SU-DHL-6 (cell line): ENCODE results near the gene FNDC7.

Source experiments
- H2AFZ ChIP-seq: fragments of 200-600 bp; sonication (generic); 2 replicates; pipeline ENCODE4 v1.6.1; 2014; ENCODE audit warnings: low read depth, mild to moderate bottlenecking, moderate library complexity, mixed read lengths, antibody characterized with exemption, low read length; ENCODE audit not compliant: severe bottlenecking
- H3F3A ChIP-seq: fragments of 200-600 bp; shearing (Covaris generic); 2 replicates; pipeline ENCODE4 v1.6.0; 2016; ENCODE audit warnings: antibody characterized with exemption, mild to moderate bottlenecking; ENCODE audit not compliant: insufficient read depth
- H3K27ac ChIP-seq: fragments of 200-600 bp; sonication (generic); 2 replicates; pipeline ENCODE4 v1.5.1; 2016; ENCODE audit warnings: low read depth, mild to moderate bottlenecking, low read length, moderate library complexity, mixed read lengths
- H3K27me3 ChIP-seq: fragments of 200-600 bp; sonication (generic), shearing (Covaris generic); 2 replicates; pipeline ENCODE4 v1.6.0; 2014; ENCODE audit warnings: mild to moderate bottlenecking, low read length
- H3K36me3 ChIP-seq: fragments of 200-600 bp; sonication (generic); 2 replicates; pipeline ENCODE4 v1.6.1; 2014; ENCODE audit warnings: mild to moderate bottlenecking, low read length, mixed read lengths
- H3K4me2 ChIP-seq: fragments of 300-600, 200-600 bp; shearing (Covaris generic), sonication (generic); 2 replicates; pipeline ENCODE4 v1.6.0; 2014; ENCODE audit warnings: low read length, low read depth, mild to moderate bottlenecking; ENCODE audit not compliant: poor library complexity, severe bottlenecking
- H3K4me3 ChIP-seq: fragments of 200-600 bp; sonication (generic); 2 replicates; pipeline ENCODE4 v1.5.1; 2014; ENCODE audit warnings: antibody characterized with exemption, low read length, mild to moderate bottlenecking, mixed read lengths; ENCODE audit not compliant: insufficient read depth, poor library complexity, severe bottlenecking
- H3K79me2 ChIP-seq: fragments of 200-600 bp; sonication (generic); 2 replicates; pipeline ENCODE4 v1.6.1; 2014; ENCODE audit warnings: mild to moderate bottlenecking, low read length, moderate library complexity; ENCODE audit not compliant: insufficient read depth
- H3K9ac ChIP-seq: fragments of 200-600 bp; sonication (generic); 2 replicates; pipeline ENCODE4 v1.7.0; 2014; ENCODE audit warnings: mild to moderate bottlenecking, low read length
- H3K9me2 ChIP-seq: fragments of 200-600 bp; sonication (generic); replicated peaks from 2 replicates; pipeline ENCODE4 v1.6.1; 2014; ENCODE audit warnings: low read length; ENCODE audit not compliant: insufficient read depth
- H3K9me3 ChIP-seq: fragments of 200-600 bp; sonication (generic); 2 replicates; pipeline ENCODE4 v1.6.1; 2014; ENCODE audit warnings: low read length, mixed read lengths; ENCODE audit not compliant: insufficient read depth
- H4K20me1 ChIP-seq: fragments of 200-600 bp; sonication (generic); 2 replicates; pipeline ENCODE4 v1.6.1; 2014; ENCODE audit warnings: low read depth, mild to moderate bottlenecking, antibody characterized with exemption, low read length, moderate library complexity, mixed read lengths
- EZH2phosphoT487 ChIP-seq: fragments of 200-600 bp; sonication (generic), shearing (Covaris generic); conservative IDR thresholded peaks from 2 replicates; pipeline ENCODE4 v1.6.1; 2018; ENCODE audit warnings: mild to moderate bottlenecking, antibody characterized with exemption, low read length, moderate library complexity, mixed read lengths
- TF ChIP-seq, protein P1 (sequence below): fragments of 200-600 bp; sonication (generic); IDR thresholded peaks from one replicate; pipeline ENCODE4 v1.5.1; 2017; ENCODE audit warnings: antibody characterized with exemption, mild to moderate bottlenecking, low read length, moderate library complexity; ENCODE audit not compliant: insufficient read depth, poor library complexity, severe bottlenecking

The FNDC7 gene

DNA sequence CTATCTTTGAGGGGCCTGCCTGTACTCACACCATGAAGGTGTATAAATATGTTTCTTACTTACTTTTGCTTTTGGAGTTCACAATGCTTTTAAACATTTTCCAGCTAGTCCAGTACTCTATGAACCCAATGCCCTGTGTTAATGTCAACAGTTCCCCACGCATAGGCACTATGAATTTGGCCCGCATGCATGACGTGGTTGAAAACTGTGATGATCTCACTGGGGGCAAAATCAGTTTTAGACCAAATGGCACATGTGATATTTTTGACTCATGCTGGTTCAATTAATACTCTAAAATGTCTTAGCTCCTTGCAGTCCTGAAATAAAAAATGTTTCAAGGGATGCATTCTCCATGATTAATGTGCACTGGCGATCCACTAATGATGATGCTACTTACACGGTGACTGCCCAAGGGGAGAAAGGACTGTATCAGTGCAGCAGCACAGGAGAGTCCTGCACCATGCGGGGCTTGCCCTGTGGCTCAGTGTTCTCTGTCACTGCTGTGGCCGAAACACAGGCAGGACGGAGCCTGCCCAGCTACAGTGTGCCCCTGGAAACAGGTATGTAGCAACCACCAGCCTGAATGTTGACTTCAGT lies 15.7 kb downstream of the FNDC7 start:
- Histone ChIP-seq H3K79me2 (no peaks in the 10 kb centered on the region), H3K9me3 (no peaks in the 10 kb centered on the region), H3K4me2 (no peak overlapping the region), H3K27me3 (no peaks in the 10 kb centered on the region), H2AFZ (no peak overlapping the region), H3K9ac (no peak overlapping the region), H3K36me3 (no peaks in the 10 kb centered on the region), H3K27ac (no peak overlapping the region), H3K4me3 (no peak overlapping the region), H3K9me2 (no peaks in the 10 kb centered on the region), H4K20me1 (no peaks in the 10 kb centered on the region), H3F3A (no peaks in the 10 kb centered on the region)
- TF ChIP-seq, protein P1, sequence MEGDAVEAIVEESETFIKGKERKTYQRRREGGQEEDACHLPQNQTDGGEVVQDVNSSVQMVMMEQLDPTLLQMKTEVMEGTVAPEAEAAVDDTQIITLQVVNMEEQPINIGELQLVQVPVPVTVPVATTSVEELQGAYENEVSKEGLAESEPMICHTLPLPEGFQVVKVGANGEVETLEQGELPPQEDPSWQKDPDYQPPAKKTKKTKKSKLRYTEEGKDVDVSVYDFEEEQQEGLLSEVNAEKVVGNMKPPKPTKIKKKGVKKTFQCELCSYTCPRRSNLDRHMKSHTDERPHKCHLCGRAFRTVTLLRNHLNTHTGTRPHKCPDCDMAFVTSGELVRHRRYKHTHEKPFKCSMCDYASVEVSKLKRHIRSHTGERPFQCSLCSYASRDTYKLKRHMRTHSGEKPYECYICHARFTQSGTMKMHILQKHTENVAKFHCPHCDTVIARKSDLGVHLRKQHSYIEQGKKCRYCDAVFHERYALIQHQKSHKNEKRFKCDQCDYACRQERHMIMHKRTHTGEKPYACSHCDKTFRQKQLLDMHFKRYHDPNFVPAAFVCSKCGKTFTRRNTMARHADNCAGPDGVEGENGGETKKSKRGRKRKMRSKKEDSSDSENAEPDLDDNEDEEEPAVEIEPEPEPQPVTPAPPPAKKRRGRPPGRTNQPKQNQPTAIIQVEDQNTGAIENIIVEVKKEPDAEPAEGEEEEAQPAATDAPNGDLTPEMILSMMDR = no peak
- TF ChIP-seq EZH2phosphoT487 = no peak

DNA sequence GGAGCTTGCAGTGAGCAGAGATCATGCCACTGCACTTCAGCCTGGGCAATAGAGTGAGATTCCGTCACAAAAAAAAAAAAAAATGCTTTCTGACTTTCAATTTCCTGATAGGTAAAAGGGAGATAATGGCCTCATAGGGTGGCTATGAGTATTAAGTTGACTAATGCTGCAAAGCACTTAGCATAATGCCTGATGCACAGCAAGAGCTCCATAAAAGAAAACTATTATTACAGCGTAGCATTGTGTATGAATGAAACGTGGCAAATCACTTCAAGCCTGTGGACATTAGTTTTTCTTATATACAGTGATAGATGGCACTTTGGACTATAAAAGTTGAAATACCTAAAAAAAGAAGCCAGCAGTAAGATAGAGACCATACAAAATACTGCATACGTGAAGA lies 16.8 kb downstream of the FNDC7 start:
- Histone ChIP-seq H3F3A (no peaks in the 10 kb centered on the region), H3K9ac (no peak overlapping the region), H2AFZ (no peak overlapping the region), H3K79me2 (no peaks in the 10 kb centered on the region), H3K27ac (no peak overlapping the region), H3K4me3 (no peak overlapping the region), H3K9me3 (no peaks in the 10 kb centered on the region), H3K36me3 (no peaks in the 10 kb centered on the region), H3K27me3 (no peaks in the 10 kb centered on the region), H4K20me1 (no peaks in the 10 kb centered on the region), H3K9me2 (no peaks in the 10 kb centered on the region), H3K4me2 (no peak overlapping the region)
- TF ChIP-seq, protein P1 = no peak
- no peak for TF ChIP-seq EZH2phosphoT487

DNA sequence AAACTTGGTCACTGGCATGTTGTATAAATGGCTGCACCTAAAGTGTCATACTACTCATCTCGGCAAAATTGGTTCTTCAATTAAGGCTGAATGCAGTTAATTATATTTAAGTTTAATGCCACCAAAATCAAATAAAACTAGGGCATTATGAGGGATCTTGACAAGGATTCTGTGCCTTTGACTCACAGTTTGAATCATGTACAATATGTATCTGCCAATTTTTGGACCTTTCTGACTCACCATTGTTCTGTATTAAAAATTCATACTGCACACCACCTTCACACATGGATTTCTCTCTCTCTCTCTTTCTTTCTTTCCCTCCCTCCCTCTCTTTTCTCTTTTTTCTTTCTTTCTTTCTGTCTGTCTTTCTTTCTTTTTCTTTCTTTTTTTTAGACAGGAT lies 19.7 kb downstream of the FNDC7 start:
- no peak overlapping the region for H3K4me2 ChIP-seq
- no peak overlapping the region for H3K9ac ChIP-seq
- no peaks in the 10 kb centered on the region for H3K9me2 ChIP-seq
- TF ChIP-seq, protein P1 = no peak
- TF ChIP-seq EZH2phosphoT487 = no peak
- no peak overlapping the region for H3K27ac ChIP-seq
- no peaks in the 10 kb centered on the region for H3K36me3 ChIP-seq
- no peaks in the 10 kb centered on the region for H3K9me3 ChIP-seq
- H3K79me2 ChIP-seq = no peaks in the 10 kb centered on the region
- no peak overlapping the region for H2AFZ ChIP-seq
- H4K20me1 ChIP-seq = no peaks in the 10 kb centered on the region
- no peak overlapping the region for H3K4me3 ChIP-seq
- no peaks in the 10 kb centered on the region for H3F3A ChIP-seq
- no peaks in the 10 kb centered on the region for H3K27me3 ChIP-seq
